IMR-90 (cell line): ENCODE results near the gene CNTN5. TPM values are rescaled to one million over a fixed set of nuclear protein-coding genes. Genes with fewer than 3 reads are reported as not detected.

Experiments
- ATAC-seq: fragments of 200-7000 bp; cut with Tn5 transposase; 2 replicates; pipeline ENCODE4 v1.9.1; 2020; ENCODE audit warnings: low read depth, mild to moderate bottlenecking, moderate library complexity
- BruUV-seq: library from RNA; stranded (reverse); fragments of 400-500 nt; replicated peaks from 2 replicates; lab custom pipeline; 2021; lab: Mats Ljungman, UMichigan
- CTCF ChIA-PET: fragments of 300-600 bp; formaldehyde crosslinking; extraction: SDS; loops from one replicate; lab custom pipeline; 2021; ENCODE audit warnings: antibody characterized with exemption; lab: Yijun Ruan, JAX
- POLR2A ChIA-PET: fragments of 300-600 bp; sonication (Branson Sonifier 250); formaldehyde crosslinking; loops from one replicate; lab custom pipeline; 2022; ENCODE audit warnings: antibody characterized with exemption; ENCODE audit not compliant: unreplicated experiment; lab: Charles Lee
- DNase-seq: peaks from one replicate; pipeline ENCODE4 v3.0.0; 2013
- H2AFZ ChIP-seq: replicated peaks from 2 replicates; pipeline ENCODE3; 2013; ENCODE audit warnings: low read length, mild to moderate bottlenecking; ENCODE audit not compliant: poor library complexity
- H2AK5ac ChIP-seq: 2 replicates; pipeline ENCODE4 v1.6.1; 2013; ENCODE audit warnings: low read depth, low read length, inconsistent platforms
- H2AK9ac ChIP-seq: replicated peaks from 2 replicates; pipeline ENCODE3; 2013; ENCODE audit warnings: mild to moderate bottlenecking, low read depth, low read length, moderate library complexity; ENCODE audit not compliant: poor library complexity
- H2BK120ac ChIP-seq: 2 replicates; pipeline ENCODE4 v1.6.1; 2013; ENCODE audit warnings: low read depth, low read length, inconsistent platforms
- H2BK15ac ChIP-seq: 3 replicates; pipeline ENCODE4 v1.6.1; 2013; ENCODE audit warnings: low read depth, low read length, inconsistent platforms
- H2BK20ac ChIP-seq: 2 replicates; pipeline ENCODE4 v1.6.1; 2013; ENCODE audit warnings: low read depth, mild to moderate bottlenecking, inconsistent platforms, low read length, moderate library complexity
- H2BK5ac ChIP-seq: 2 replicates; pipeline ENCODE4 v1.6.1; 2013; ENCODE audit warnings: mild to moderate bottlenecking, low read depth, low read length, inconsistent platforms; ENCODE audit not compliant: poor library complexity, severe bottlenecking
- H3K14ac ChIP-seq: replicated peaks from 2 replicates; pipeline ENCODE4 v1.6.1; 2013; ENCODE audit warnings: low read depth, low read length, inconsistent platforms
- H3K18ac ChIP-seq: 2 replicates; pipeline ENCODE4 v1.6.1; 2013; ENCODE audit warnings: low read depth, low read length, control low read depth
- H3K23ac ChIP-seq: 2 replicates; pipeline ENCODE4 v1.6.1; 2013; ENCODE audit warnings: low read depth, low read length, inconsistent platforms
- H3K27ac ChIP-seq: 2 replicates; pipeline ENCODE4 v1.5.1; 2013; ENCODE audit warnings: mild to moderate bottlenecking, control low read depth, low read length; ENCODE audit not compliant: insufficient read depth
- H3K27me3 ChIP-seq: 2 replicates; pipeline ENCODE4 v1.6.1; 2013; ENCODE audit warnings: low read length; ENCODE audit not compliant: control insufficient read depth, insufficient read depth
- H3K36me3 ChIP-seq: 2 replicates; pipeline ENCODE4 v1.6.1; 2013; ENCODE audit warnings: low read length, mixed read lengths; ENCODE audit not compliant: control insufficient read depth, insufficient read depth
- H3K4ac ChIP-seq: 2 replicates; pipeline ENCODE4 v1.6.1; 2013; ENCODE audit warnings: low read depth, low read length, inconsistent platforms
- H3K4me1 ChIP-seq: 2 replicates; pipeline ENCODE4 v1.6.1; 2013; ENCODE audit warnings: low read length, mixed read lengths; ENCODE audit not compliant: control insufficient read depth, insufficient read depth
- H3K4me2 ChIP-seq: 2 replicates; pipeline ENCODE4 v1.6.1; 2013; ENCODE audit warnings: low read depth, mild to moderate bottlenecking, control low read depth, low read length, moderate library complexity
- H3K4me3 ChIP-seq: 2 replicates; pipeline ENCODE4 v1.5.1; 2013; ENCODE audit warnings: low read depth, mild to moderate bottlenecking, control low read depth, low read length, moderate library complexity; ENCODE audit not compliant: insufficient read depth
- H3K56ac ChIP-seq: 2 replicates; pipeline ENCODE4 v1.6.1; 2013; ENCODE audit warnings: low read length, inconsistent platforms; ENCODE audit not compliant: insufficient read depth; ENCODE audit errors: extremely low read depth
- H3K79me1 ChIP-seq, 2 experiments: 2 replicates each; pipeline ENCODE4 v1.6.1; 2013; ENCODE audit warnings: low read length in 2 of 2, inconsistent platforms in 1 of 2, low read depth in 1 of 2
- H3K9ac ChIP-seq: 2 replicates; pipeline ENCODE4 v1.6.1; 2013; ENCODE audit warnings: low read depth, low read length, control low read depth
- H3K9me1 ChIP-seq: 2 replicates; pipeline ENCODE4 v1.6.1; 2013; ENCODE audit warnings: low read length, inconsistent platforms; ENCODE audit not compliant: insufficient read depth
- H3K9me3 ChIP-seq: 2 replicates; pipeline ENCODE4 v1.6.1; 2013; ENCODE audit warnings: low read length; ENCODE audit not compliant: control insufficient read depth, insufficient read depth
- H4K20me1 ChIP-seq: 2 replicates; pipeline ENCODE4 v1.6.1; 2013; ENCODE audit warnings: low read length, inconsistent platforms; ENCODE audit not compliant: insufficient read depth
- H4K5ac ChIP-seq: 2 replicates; pipeline ENCODE4 v1.6.1; 2013; ENCODE audit warnings: mild to moderate bottlenecking, low read depth, low read length, control low read depth
- H4K8ac ChIP-seq, 2 experiments: 2 replicates each; pipeline ENCODE4 v1.6.1; 2013; ENCODE audit warnings: low read depth in 2 of 2, low read length in 2 of 2, control low read depth in 1 of 2, inconsistent platforms in 1 of 2
- H4K91ac ChIP-seq: 2 replicates; pipeline ENCODE4 v1.6.1; 2013; ENCODE audit warnings: low read depth, low read length, inconsistent platforms; ENCODE audit not compliant: insufficient read depth
- BHLHE40 ChIP-seq: fragments of 150-350 bp; IDR thresholded peaks from 2 replicates; pipeline ENCODE4 v1.6.1; 2016; ENCODE audit warnings: mild to moderate bottlenecking, low read depth, low read length
- CEBPB ChIP-seq: IDR thresholded peaks from 2 replicates; pipeline ENCODE4 v1.6.1; 2012; ENCODE audit warnings: low read depth, low read length, improper control_type of control experiment
- CHD1 ChIP-seq: IDR thresholded peaks from 2 replicates; pipeline ENCODE4 v1.6.1; 2012; ENCODE audit warnings: low read depth, low read length, improper control_type of control experiment
- FOS ChIP-seq: fragments of 150-350 bp; IDR thresholded peaks from 2 replicates; pipeline ENCODE4 v1.6.1; 2016; ENCODE audit warnings: low read depth, low read length
- MAZ ChIP-seq: IDR thresholded peaks from 2 replicates; pipeline ENCODE4 v1.6.1; 2012; ENCODE audit warnings: low read depth, mild to moderate bottlenecking, low read length, improper control_type of control experiment, moderate library complexity, borderline replicate concordance
- MXI1 ChIP-seq: IDR thresholded peaks from 2 replicates; pipeline ENCODE4 v1.6.1; 2012; ENCODE audit warnings: low read depth, mild to moderate bottlenecking, low read length, moderate library complexity, borderline replicate concordance
- POLR2A ChIP-seq: IDR thresholded peaks from 2 replicates; pipeline ENCODE4 v1.6.1; 2012; ENCODE audit warnings: mild to moderate bottlenecking, low read depth, low read length
- RAD21 ChIP-seq: IDR thresholded peaks from 2 replicates; pipeline ENCODE4 v1.6.1; 2012; ENCODE audit warnings: low read length, improper control_type of control experiment
- RCOR1 ChIP-seq: IDR thresholded peaks from 2 replicates; pipeline ENCODE4 v1.6.1; 2012; ENCODE audit warnings: mild to moderate bottlenecking, low read length, improper control_type of control experiment; ENCODE audit not compliant: insufficient replicate concordance
- SMC3 ChIP-seq: fragments of 150-350 bp; IDR thresholded peaks from 2 replicates; pipeline ENCODE4 v1.6.1; 2016; ENCODE audit warnings: low read depth, mild to moderate bottlenecking, antibody characterized with exemption, low read length, moderate library complexity
- WGBS, 2 experiments: methylation state at CpG; one replicate each; pipeline versions ENCODE4 v1.1.5 to v1.1.7; 2013; ENCODE audit warnings: missing lambda C conversion rate in 2 of 2; ENCODE audit not compliant: insufficient read length in 1 of 2; ENCODE audit errors: extremely low coverage in 2 of 2; 5-methylcytosine and 5-hydroxymethylcytosine counted together
- dilution Hi-C: fragments of 300-500 bp; cut with HindIII; formaldehyde crosslinking; loops from one replicate; pipeline ENCODE4 v1.14.3; 2018; ENCODE audit warnings: low sequenced_read_pairs; ENCODE audit not compliant: unreplicated experiment
- in situ Hi-C: fragments of 300-500 bp; cut with MboI; formaldehyde crosslinking; loops from 3 replicates; pipeline ENCODE4 v1.14.3; 2019; ENCODE audit warnings: low sequenced_read_pairs, inconsistent platforms, mixed read lengths
- intact Hi-C: fragments of 100-400 bp; cut with micrococcal nuclease; formaldehyde crosslinking; loops from 2 replicates; pipeline ENCODE4 v1.10.0; 2022
- polyA plus RNA-seq, 3 experiments: library from polyadenylated mRNA; depleted of rRNA; stranded (reverse); fragments of >200 nt; gene quantifications; 2 replicates each; pipeline ENCODE4 v1.2.3, GENCODE V29; 2012; ENCODE audit warnings: low replicate concordance in 1 of 3
- total RNA-seq: library from RNA; depleted of rRNA; stranded (reverse); fragments of >200 nt; gene quantifications from 2 replicates; pipeline ENCODE4 v1.2.3, GENCODE V29; 2012
- TF ChIP-seq, protein P1 (sequence below): conservative IDR thresholded peaks from 2 replicates; pipeline ENCODE4 v1.5.1; 2012; ENCODE audit warnings: mild to moderate bottlenecking, low read depth, low read length, improper control_type of control experiment
- TF ChIP-seq, protein P2 (sequence below): fragments of 150-350 bp; IDR thresholded peaks from 2 replicates; pipeline ENCODE4 v1.6.1; 2017; ENCODE audit warnings: mild to moderate bottlenecking, antibody characterized with exemption, low read length, low read depth
- TF ChIP-seq, protein P3 (sequence below): fragments of 150-350 bp; IDR thresholded peaks from 2 replicates; pipeline ENCODE4 v1.6.1; 2016; ENCODE audit warnings: low read depth, mild to moderate bottlenecking, low read length, moderate library complexity, borderline replicate concordance

Gene CNTN5
- total and polyA plus RNA-seq, 2 of the 4 experiments (the other 2 are of a cell fraction) = not detected

- H3K9me1 ChIP-seq = no peaks in the 10 kb centered on the region
- CTCF ChIA-PET = no interaction called here
- TF ChIP-seq MAZ (no peak), CEBPB (no peak), FOS (no peak), RAD21 (no peak), POLR2A (no peak), RCOR1 (no peak), MXI1 (no peak), SMC3 (no peak), BHLHE40 (no peak), CHD1 (no peak)
- TF ChIP-seq, protein P1, sequence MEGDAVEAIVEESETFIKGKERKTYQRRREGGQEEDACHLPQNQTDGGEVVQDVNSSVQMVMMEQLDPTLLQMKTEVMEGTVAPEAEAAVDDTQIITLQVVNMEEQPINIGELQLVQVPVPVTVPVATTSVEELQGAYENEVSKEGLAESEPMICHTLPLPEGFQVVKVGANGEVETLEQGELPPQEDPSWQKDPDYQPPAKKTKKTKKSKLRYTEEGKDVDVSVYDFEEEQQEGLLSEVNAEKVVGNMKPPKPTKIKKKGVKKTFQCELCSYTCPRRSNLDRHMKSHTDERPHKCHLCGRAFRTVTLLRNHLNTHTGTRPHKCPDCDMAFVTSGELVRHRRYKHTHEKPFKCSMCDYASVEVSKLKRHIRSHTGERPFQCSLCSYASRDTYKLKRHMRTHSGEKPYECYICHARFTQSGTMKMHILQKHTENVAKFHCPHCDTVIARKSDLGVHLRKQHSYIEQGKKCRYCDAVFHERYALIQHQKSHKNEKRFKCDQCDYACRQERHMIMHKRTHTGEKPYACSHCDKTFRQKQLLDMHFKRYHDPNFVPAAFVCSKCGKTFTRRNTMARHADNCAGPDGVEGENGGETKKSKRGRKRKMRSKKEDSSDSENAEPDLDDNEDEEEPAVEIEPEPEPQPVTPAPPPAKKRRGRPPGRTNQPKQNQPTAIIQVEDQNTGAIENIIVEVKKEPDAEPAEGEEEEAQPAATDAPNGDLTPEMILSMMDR = no peak
- TF ChIP-seq, protein P2, sequence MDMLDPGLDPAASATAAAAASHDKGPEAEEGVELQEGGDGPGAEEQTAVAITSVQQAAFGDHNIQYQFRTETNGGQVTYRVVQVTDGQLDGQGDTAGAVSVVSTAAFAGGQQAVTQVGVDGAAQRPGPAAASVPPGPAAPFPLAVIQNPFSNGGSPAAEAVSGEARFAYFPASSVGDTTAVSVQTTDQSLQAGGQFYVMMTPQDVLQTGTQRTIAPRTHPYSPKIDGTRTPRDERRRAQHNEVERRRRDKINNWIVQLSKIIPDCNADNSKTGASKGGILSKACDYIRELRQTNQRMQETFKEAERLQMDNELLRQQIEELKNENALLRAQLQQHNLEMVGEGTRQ = no peak
- TF ChIP-seq, protein P3, sequence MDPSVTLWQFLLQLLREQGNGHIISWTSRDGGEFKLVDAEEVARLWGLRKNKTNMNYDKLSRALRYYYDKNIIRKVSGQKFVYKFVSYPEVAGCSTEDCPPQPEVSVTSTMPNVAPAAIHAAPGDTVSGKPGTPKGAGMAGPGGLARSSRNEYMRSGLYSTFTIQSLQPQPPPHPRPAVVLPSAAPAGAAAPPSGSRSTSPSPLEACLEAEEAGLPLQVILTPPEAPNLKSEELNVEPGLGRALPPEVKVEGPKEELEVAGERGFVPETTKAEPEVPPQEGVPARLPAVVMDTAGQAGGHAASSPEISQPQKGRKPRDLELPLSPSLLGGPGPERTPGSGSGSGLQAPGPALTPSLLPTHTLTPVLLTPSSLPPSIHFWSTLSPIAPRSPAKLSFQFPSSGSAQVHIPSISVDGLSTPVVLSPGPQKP = no peak
- no peaks in the 10 kb centered on the region for H3K9me3 ChIP-seq
- no CpG with 5 or more reads among the region's 2 CpGs for WGBS, 2 experiments
- no peak overlapping the region for H2BK15ac ChIP-seq
- no peak overlapping the region for H4K91ac ChIP-seq
- no peak overlapping the region for H2BK20ac ChIP-seq
- no peak overlapping the region for H3K4me3 ChIP-seq
- no peak overlapping the region for H3K23ac ChIP-seq
- H2BK5ac ChIP-seq = no peak overlapping the region
- ATAC-seq (no peak), DNase-seq (no peak)
- no peak overlapping the region for H4K5ac ChIP-seq
- no peak overlapping the region for H3K4ac ChIP-seq
- no peaks in the 10 kb centered on the region for H4K20me1 ChIP-seq
- no peaks in the 10 kb centered on the region for H3K4me1 ChIP-seq
- H3K27ac ChIP-seq = no peak overlapping the region
- no peak overlapping the region for H3K9ac ChIP-seq
- intact Hi-C loops = no loop called here
- H3K36me3 ChIP-seq = no peaks in the 10 kb centered on the region
- no peaks in the 10 kb centered on the region for H3K79me1 ChIP-seq
- no peak overlapping the region for H3K14ac ChIP-seq
- no peak overlapping the region for H2AK5ac ChIP-seq
- H3K56ac ChIP-seq = no peak overlapping the region
- in situ Hi-C loops = no loop called here
- no peak overlapping the region for H2AFZ ChIP-seq
- no peak overlapping the region for H4K8ac ChIP-seq
- BruUV-seq = no TSS peak
- no peak overlapping the region for H3K4me2 ChIP-seq
- H3K18ac ChIP-seq = no peak overlapping the region
- POLR2A ChIA-PET = no interaction called here
- dilution Hi-C loops = no loop called here
- H3K27me3 ChIP-seq = no peaks in the 10 kb centered on the region
- H2AK9ac ChIP-seq = no peak overlapping the region
- H2BK120ac ChIP-seq = no peak overlapping the region
Measured at GRCh38 chr11:99645934-99646333, 625.2 kb downstream of the CNTN5 start.
